K562 (cell line): ENCODE data around the gene ADAM23. TPM values are rescaled to one million over a fixed set of nuclear protein-coding genes. Genes with fewer than 3 reads are reported as not detected.

Experiments used
- ATAC-seq: fragments of 200-7000 bp; cut with Tn5 transposase; 3 replicates; pipeline ENCODE4 v1.9.1; 2020; ENCODE audit warnings: moderate library complexity
- BruUV-seq: library from RNA; stranded (reverse); fragments of 400-500 nt; replicated peaks from 2 replicates; lab custom pipeline; 2021; lab: Mats Ljungman, UMichigan
- CTCF ChIA-PET: fragments of 300-600 bp; formaldehyde crosslinking; extraction: SDS; loops from one replicate; lab custom pipeline; 2021; ENCODE audit warnings: low intra/inter-chr PET ratio; lab: Yijun Ruan, JAX
- POLR2A ChIA-PET: fragments of 300-600, 350-650 bp; sonication (Branson Sonifier 250); formaldehyde crosslinking; extraction: SDS; loops from one replicate; lab custom pipeline; 2021; ENCODE audit warnings: antibody characterized with exemption, inconsistent platforms; lab: Yijun Ruan, JAX
- DNase-seq, 4 experiments: peaks; one replicate each; pipeline versions ENCODE4 v3.0.0 to v3.0.0-alpha.2; 2011 to 2018; ENCODE audit warnings: low spot score in 3 of 4, mixed read lengths in 3 of 4; ENCODE audit errors: extremely low read depth in 1 of 4
- FAIRE-seq: peaks from 2 replicates; lab custom pipeline; 2011; peaks lifted over from hg19 to GRCh38; lab: Jason Lieb, UNC
- H2AFZ ChIP-seq: 2 replicates; pipeline ENCODE4 v1.6.0; 2011; ENCODE audit warnings: low read depth, low read length, control low read depth, inconsistent platforms
- H3K27ac ChIP-seq: fragments of 200-600 bp; 3 replicates; pipeline ENCODE4 v1.8.0; 2011; ENCODE audit warnings: low read depth, mild to moderate bottlenecking, control low read depth, inconsistent platforms, low read length, moderate library complexity, mixed read lengths; ENCODE audit errors: extremely low read depth
- H3K27me3 ChIP-seq, 2 experiments: fragments of 300-600 bp in 1 of 2; 2 replicates in 1 of 2; 3 replicates in 1 of 2; pipeline versions ENCODE4 v1.6.0 to v1.8.0; 2011; ENCODE audit warnings: inconsistent platforms in 2 of 2, low read length in 2 of 2, mild to moderate bottlenecking in 1 of 2, mixed read lengths in 1 of 2, moderate library complexity in 1 of 2; ENCODE audit not compliant: control insufficient read depth in 2 of 2, insufficient read depth in 2 of 2
- H3K36me3 ChIP-seq: fragments of 300-600 bp; 3 replicates; pipeline ENCODE4 v1.8.0; 2011; ENCODE audit warnings: mild to moderate bottlenecking, low read length, inconsistent platforms; ENCODE audit not compliant: control insufficient read depth, insufficient read depth
- H3K4me1 ChIP-seq, 2 experiments: fragments of 200-600 bp in 1 of 2; replicated peaks in 1 of 2; 2 replicates in 1 of 2; 3 replicates in 1 of 2; pipeline versions ENCODE4 v1.5.1 to v1.8.0; 2011; ENCODE audit warnings: inconsistent platforms in 2 of 2, low read length in 2 of 2, mild to moderate bottlenecking in 1 of 2, mixed read lengths in 1 of 2, moderate library complexity in 1 of 2; ENCODE audit not compliant: control insufficient read depth in 2 of 2, insufficient read depth in 2 of 2
- H3K4me2 ChIP-seq: 2 replicates; pipeline ENCODE4 v1.6.1; 2011; ENCODE audit warnings: low read length, control low read depth, inconsistent platforms, mixed read lengths; ENCODE audit not compliant: insufficient read depth
- H3K4me3 ChIP-seq: fragments of 200-600 bp; sonication (generic), shearing (Covaris generic); 2 replicates; pipeline ENCODE4 v1.5.1; 2016; ENCODE audit warnings: control low read depth, inconsistent platforms
- H3K79me2 ChIP-seq: fragments of 200-600 bp; 3 replicates; pipeline ENCODE4 v1.8.0; 2011; ENCODE audit warnings: low read length, inconsistent platforms; ENCODE audit not compliant: control insufficient read depth, insufficient read depth
- H3K9ac ChIP-seq, 2 experiments: 2 replicates each; pipeline versions ENCODE4 v1.6.0 to v1.6.1; 2011; ENCODE audit warnings: low read depth in 2 of 2, low read length in 2 of 2, control low read depth in 1 of 2, inconsistent platforms in 1 of 2, mild to moderate bottlenecking in 1 of 2, mixed read lengths in 1 of 2; ENCODE audit not compliant: insufficient read depth in 1 of 2
- H3K9me1 ChIP-seq: one replicate; pipeline ENCODE4 v1.6.0; 2011; ENCODE audit warnings: inconsistent platforms, mild to moderate bottlenecking, low read length, moderate library complexity; ENCODE audit not compliant: control insufficient read depth, insufficient read depth
- H3K9me3 ChIP-seq: replicated peaks from 2 replicates; pipeline ENCODE4 v1.5.1; 2011; ENCODE audit warnings: low read depth, low read length, inconsistent platforms; ENCODE audit not compliant: control insufficient read depth, insufficient read depth
- H4K20me1 ChIP-seq: replicated peaks from 2 replicates; pipeline ENCODE4 v1.6.1; 2011; ENCODE audit warnings: low read length, inconsistent platforms, mixed read lengths; ENCODE audit not compliant: control insufficient read depth, insufficient read depth
- DPF2 ChIP-seq: fragments of 450-650 bp; IDR thresholded peaks from 2 replicates; pipeline ENCODE4 v1.6.1; 2016
- ETV5 ChIP-seq: sonication (generic); formaldehyde crosslinking; IDR thresholded peaks from 2 replicates; pipeline ENCODE4 v1.4.0; 2020; ENCODE audit warnings: low read depth, mild to moderate bottlenecking, missing genetic modification reagents
- GABPB2 ChIP-seq: fragments of 250-450 bp; sonication (Bioruptor Pico); conservative IDR thresholded peaks from 2 replicates; pipeline ENCODE4 v1.5.1; 2021; ENCODE audit warnings: mild to moderate bottlenecking
- GATAD2A ChIP-seq: fragments of 450-650 bp; IDR thresholded peaks from 2 replicates; pipeline ENCODE4 v1.6.1; 2017
- MAZ ChIP-seq, 2 experiments: fragments of 450-650 bp in 1 of 2; sonication (generic) in 1 of 2; formaldehyde crosslinking; IDR thresholded peaks in 1 of 2; conservative IDR thresholded peaks in 1 of 2; 2 replicates each; pipeline versions ENCODE4 v1.4.0 to v1.5.0; 2020; ENCODE audit warnings: mild to moderate bottlenecking in 1 of 2, missing genetic modification reagents in 1 of 2
- NCOR1 ChIP-seq: fragments of 450-650 bp; IDR thresholded peaks from 2 replicates; pipeline ENCODE4 v1.6.1; 2016; ENCODE audit warnings: mild to moderate bottlenecking, moderate library complexity
- NEUROD1 ChIP-seq: fragments of 150-350 bp; IDR thresholded peaks from 2 replicates; pipeline ENCODE4 v1.6.1; 2014; ENCODE audit warnings: borderline replicate concordance, low read length, low read depth; ENCODE audit not compliant: partially characterized antibody
- NR2F6 ChIP-seq: fragments of 450-650 bp; formaldehyde crosslinking; IDR thresholded peaks from 2 replicates; pipeline ENCODE4 v1.4.0; 2020; ENCODE audit warnings: mild to moderate bottlenecking
- PHF20 ChIP-seq: fragments of 450-650 bp; IDR thresholded peaks from 2 replicates; pipeline ENCODE4 v1.6.1; 2018; ENCODE audit not compliant: partially characterized antibody
- PRPF4 ChIP-seq: fragments of 200-400 bp; formaldehyde crosslinking; IDR thresholded peaks from one replicate; pipeline ENCODE4 v1.6.1; 2017; ENCODE audit warnings: low read length, low read depth, mild to moderate bottlenecking; ENCODE audit not compliant: insufficient read depth, poor library complexity, severe bottlenecking
- RBM22 ChIP-seq: fragments of 200-400 bp; formaldehyde crosslinking; IDR thresholded peaks from 2 replicates; pipeline ENCODE4 v1.6.1; 2018; ENCODE audit warnings: low read length, low read depth; ENCODE audit not compliant: poor library complexity, severe bottlenecking
- TCF7L2 ChIP-seq: fragments of 150-350 bp; IDR thresholded peaks from 2 replicates; pipeline ENCODE4 v1.6.1; 2016; ENCODE audit warnings: low read depth, mild to moderate bottlenecking, low read length, moderate library complexity
- ZBTB1 ChIP-seq: sonication (generic); formaldehyde crosslinking; IDR thresholded peaks from 2 replicates; pipeline ENCODE4 v1.8.1; 2023; ENCODE audit warnings: missing genetic modification reagents, low read depth, mild to moderate bottlenecking, borderline replicate concordance
- ZNF507 ChIP-seq: conservative IDR thresholded peaks from 2 replicates; pipeline ENCODE4 v1.6.1; 2017; ENCODE audit warnings: missing genetic modification characterization, missing compliant biosample characterization
- WGBS: fragments of 100-300 bp; shearing (Covaris generic); methylation state at CpG from one replicate; pipeline ENCODE4 v1.1.6; 2016; ENCODE audit warnings: low coverage, mixed read lengths; ENCODE audit not compliant: insufficient coverage; ENCODE audit errors: missing lambda C conversion rate; 5-methylcytosine and 5-hydroxymethylcytosine counted together
- in situ Hi-C: fragments of 300-500 bp; cut with MboI; formaldehyde crosslinking; loops from 4 replicates; pipeline ENCODE4 v1.15.0; 2018; ENCODE audit warnings: inconsistent platforms, mixed read lengths
- intact Hi-C: fragments of 100-400 bp; cut with micrococcal nuclease; formaldehyde crosslinking; loops from 2 replicates; pipeline ENCODE4 v1.14.2; 2022
- polyA plus RNA-seq, 8 experiments: library from polyadenylated mRNA; depleted of rRNA in 4 of 8; stranded (reverse) in 5 of 8; unstranded in 3 of 8; fragments of >200 nt; fragmentation: Nextera tagmentation in 2 of 8; fragmentation: Illumina TruSeq in 1 of 8; extraction: Ambion mirVana in 2 of 8; extraction: Trizol in 1 of 8; gene quantifications; 2 replicates each; pipeline versions ENCODE4 v1.2.1 to v1.2.3, GENCODE V29; 2011 to 2014; ENCODE audit warnings: inconsistent platforms in 1 of 8, missing spikeins in 1 of 8
- total RNA-seq, 7 experiments: library from RNA; depleted of rRNA in 6 of 7; stranded (reverse); fragments of >200 nt in 6 of 7; fragmentation: Illumina TruSeq in 2 of 7; extraction: Trizol in 2 of 7; gene quantifications; 2 replicates each; pipeline versions ENCODE4 v1.2.1 to v1.2.3, GENCODE V29; 2011 to 2021; ENCODE audit warnings: low replicate concordance in 1 of 7
- TF ChIP-seq, protein P1 (sequence below): sonication (generic); formaldehyde crosslinking; IDR thresholded peaks from 2 replicates; pipeline ENCODE4 v1.8.1; 2023; ENCODE audit warnings: mild to moderate bottlenecking, missing genetic modification reagents
- TF ChIP-seq, protein P2 (sequence below): fragments of 250-450 bp; sonication (Bioruptor Pico); IDR thresholded peaks from 2 replicates; pipeline ENCODE4 v1.8.0; 2022; ENCODE audit warnings: moderate library complexity, mild to moderate bottlenecking, inconsistent platforms

ADAM23 gene
- total and polyA plus RNA-seq, 9 of the 15 experiments (the other 6 are each of a cell fraction or from before 2014, with no cell fraction given), result 0.02 TPM; not detected in 8

DNA sequence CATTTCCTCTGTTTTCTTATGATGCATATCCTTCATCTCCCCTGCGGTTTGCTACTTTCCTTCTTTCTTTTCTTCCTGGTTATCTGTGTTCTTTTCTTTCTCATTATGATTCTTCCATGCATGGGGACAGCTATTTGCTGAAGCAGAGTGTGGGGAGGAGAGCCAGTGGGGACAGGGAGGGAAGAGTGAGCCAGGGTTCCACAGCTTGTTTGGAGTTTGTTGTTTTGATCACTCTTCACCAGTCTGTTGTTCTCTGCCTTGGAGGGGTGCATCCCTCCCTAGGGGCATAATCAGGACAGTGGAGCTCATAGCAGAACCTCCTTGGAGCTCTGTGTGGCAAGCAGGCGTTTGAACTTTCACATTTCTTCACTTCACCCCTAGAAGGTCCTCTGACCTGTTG is 68.0 kb downstream of the ADAM23 start:
- H3K9me3 ChIP-seq, result no peaks in the 10 kb centered on the region
- H3K9ac ChIP-seq, result no peak overlapping the region
- ChIA-PET CTCF (no interaction called here), POLR2A (interaction anchor here (0.7 kb wide), 1 partner anchor 16 kb away, joined by 3 read pairs; no protein-coding TSS in a partner anchor)
- no peaks in the 10 kb centered on the region for H3K4me1 ChIP-seq
- no peak overlapping the region for H3K4me2 ChIP-seq
- ATAC-seq (no peak), DNase-seq (no peak), FAIRE-seq (no peak)
- TF ChIP-seq DPF2 (no peak), MAZ (CRISPR knock-in tag; conservative IDR thresholded peaks at IDR 0.05 in 1 of 2, IDR thresholded peaks at IDR 0.05 in 1 of 2) (no peak), PRPF4 (no peak), NCOR1 (no peak), TCF7L2 (no peak), ZNF507 (tag) (no peak), NR2F6 (CRISPR knock-in tag) (no peak), RBM22 (no peak), ETV5 (CRISPR knock-in tag) (no peak), GATAD2A (no peak), PHF20 (no peak), ZBTB1 (no peak), GABPB2 (CRISPR knock-in tag) (no peak), NEUROD1 (no peak)
- TF ChIP-seq, protein P1, sequence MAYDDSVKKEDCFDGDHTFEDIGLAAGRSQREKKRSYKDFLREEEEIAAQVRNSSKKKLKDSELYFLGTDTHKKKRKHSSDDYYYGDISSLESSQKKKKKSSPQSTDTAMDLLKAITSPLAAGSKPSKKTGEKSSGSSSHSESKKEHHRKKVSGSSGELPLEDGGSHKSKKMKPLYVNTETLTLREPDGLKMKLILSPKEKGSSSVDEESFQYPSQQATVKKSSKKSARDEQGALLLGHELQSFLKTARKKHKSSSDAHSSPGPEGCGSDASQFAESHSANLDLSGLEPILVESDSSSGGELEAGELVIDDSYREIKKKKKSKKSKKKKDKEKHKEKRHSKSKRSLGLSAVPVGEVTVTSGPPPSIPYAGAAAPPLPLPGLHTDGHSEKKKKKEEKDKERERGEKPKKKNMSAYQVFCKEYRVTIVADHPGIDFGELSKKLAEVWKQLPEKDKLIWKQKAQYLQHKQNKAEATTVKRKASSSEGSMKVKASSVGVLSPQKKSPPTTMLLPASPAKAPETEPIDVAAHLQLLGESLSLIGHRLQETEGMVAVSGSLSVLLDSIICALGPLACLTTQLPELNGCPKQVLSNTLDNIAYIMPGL (CRISPR knock-in tag), result no peak
- TF ChIP-seq, protein P2, sequence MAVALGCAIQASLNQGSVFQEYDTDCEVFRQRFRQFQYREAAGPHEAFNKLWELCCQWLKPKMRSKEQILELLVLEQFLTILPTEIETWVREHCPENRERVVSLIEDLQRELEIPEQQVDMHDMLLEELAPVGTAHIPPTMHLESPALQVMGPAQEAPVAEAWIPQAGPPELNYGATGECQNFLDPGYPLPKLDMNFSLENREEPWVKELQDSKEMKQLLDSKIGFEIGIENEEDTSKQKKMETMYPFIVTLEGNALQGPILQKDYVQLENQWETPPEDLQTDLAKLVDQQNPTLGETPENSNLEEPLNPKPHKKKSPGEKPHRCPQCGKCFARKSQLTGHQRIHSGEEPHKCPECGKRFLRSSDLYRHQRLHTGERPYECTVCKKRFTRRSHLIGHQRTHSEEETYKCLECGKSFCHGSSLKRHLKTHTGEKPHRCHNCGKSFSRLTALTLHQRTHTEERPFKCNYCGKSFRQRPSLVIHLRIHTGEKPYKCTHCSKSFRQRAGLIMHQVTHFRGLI, result no peak
- H3K27ac ChIP-seq, result no peak overlapping the region
- no peaks in the 10 kb centered on the region for H3K79me2 ChIP-seq
- H3K36me3 ChIP-seq, result no peaks in the 10 kb centered on the region
- H3K4me3 ChIP-seq, result no peak overlapping the region
- H3K27me3 ChIP-seq, result no peaks in the 10 kb centered on the region; a peak in 1 of 5 replicates
- BruUV-seq, result no TSS peak
- intact Hi-C loops (no loop called here), in situ Hi-C loops (no loop called here)
- no peaks in the 10 kb centered on the region for H3K9me1 ChIP-seq
- H2AFZ ChIP-seq, result no peak overlapping the region
- 0% methylated on average over 2 of the region's 2 CpGs for WGBS
- H4K20me1 ChIP-seq, result no peaks in the 10 kb centered on the region
